Measurements from ENCODE around the gene NTM.

Gene NTM

GRCh38 chr11:132251061-132251460, 880.6 kb downstream of the NTM start:
- no peaks in the 10 kb centered on the region for H4K20me1 ChIP-seq (ENCODE audit: insufficient read depth, low read length)
- no peak overlapping the region for H3K4me2 ChIP-seq (ENCODE audit: low read length)
- H3K9me2 ChIP-seq (ENCODE audit: low read depth, low read length), result no peaks in the 10 kb centered on the region
- TF ChIP-seq EZH2 (IDR thresholded peaks at IDR 0.05; ENCODE audit: borderline replicate concordance, low read length) (no peak), CTCF (IDR thresholded peaks at IDR 0.05; ENCODE audit: low read length) (no peak)
- H3K27me3 ChIP-seq (ENCODE audit: insufficient read depth, low read length), result no peaks in the 10 kb centered on the region
- no peak overlapping the region for H3K4me3 ChIP-seq (ENCODE audit: low read depth, low read length, poor library complexity, severe bottlenecking)
- H3K9ac ChIP-seq (ENCODE audit: low read length), result no peak overlapping the region
- no peaks in the 10 kb centered on the region for H3K9me3 ChIP-seq (ENCODE audit: low read length)
- H2AFZ ChIP-seq (ENCODE audit: low read length), result no peak overlapping the region
- no peak overlapping the region for H3K27ac ChIP-seq (ENCODE audit: low read depth, low read length, poor library complexity, severe bottlenecking)
- no peaks in the 10 kb centered on the region for H3K79me2 ChIP-seq (ENCODE audit: insufficient read depth, low read length)
- no peaks in the 10 kb centered on the region for H3K36me3 ChIP-seq (ENCODE audit: insufficient read depth, low read length)
- H3F3A ChIP-seq (ENCODE audit: insufficient read depth, low read length), result no peaks in the 10 kb centered on the region
- H3K4me1 ChIP-seq (ENCODE audit: insufficient read depth, low read length, severe bottlenecking), result no peaks in the 10 kb centered on the region

- no peak overlapping the region for H2AFZ ChIP-seq (ENCODE audit: low read length)
- no peak overlapping the region for H3K27ac ChIP-seq (ENCODE audit: low read depth, low read length, poor library complexity, severe bottlenecking)
- H3K36me3 ChIP-seq (ENCODE audit: insufficient read depth, low read length), result no peaks in the 10 kb centered on the region
- no peaks in the 10 kb centered on the region for H3K79me2 ChIP-seq (ENCODE audit: insufficient read depth, low read length)
- TF ChIP-seq EZH2 (IDR thresholded peaks at IDR 0.05; ENCODE audit: borderline replicate concordance, low read length), result no peak
- no peak for TF ChIP-seq CTCF (IDR thresholded peaks at IDR 0.05; ENCODE audit: low read length)
- no peak overlapping the region for H3K4me2 ChIP-seq (ENCODE audit: low read length)
- no peaks in the 10 kb centered on the region for H3K9me2 ChIP-seq (ENCODE audit: low read depth, low read length)
- no peaks in the 10 kb centered on the region for H3K27me3 ChIP-seq (ENCODE audit: insufficient read depth, low read length)
- no peaks in the 10 kb centered on the region for H3K9me3 ChIP-seq (ENCODE audit: low read length)
- H3K9ac ChIP-seq (ENCODE audit: low read length), result no peak overlapping the region
- H3K4me1 ChIP-seq (ENCODE audit: insufficient read depth, low read length, severe bottlenecking), result no peaks in the 10 kb centered on the region
- H3F3A ChIP-seq (ENCODE audit: insufficient read depth, low read length), result no peaks in the 10 kb centered on the region
- H3K4me3 ChIP-seq (ENCODE audit: low read depth, low read length, poor library complexity, severe bottlenecking), result no peak overlapping the region
- H4K20me1 ChIP-seq (ENCODE audit: insufficient read depth, low read length), result no peaks in the 10 kb centered on the region
Measured at GRCh38 chr11:132253469-132254264, 883.3 kb downstream of the NTM start.

GRCh38 chr11:132254906-132255305, 884.5 kb downstream of the NTM start:
- H3K4me3 ChIP-seq (ENCODE audit: low read depth, low read length, poor library complexity, severe bottlenecking), result no peak overlapping the region
- H3K36me3 ChIP-seq (ENCODE audit: insufficient read depth, low read length), result no peaks in the 10 kb centered on the region
- no peaks in the 10 kb centered on the region for H3K27me3 ChIP-seq (ENCODE audit: insufficient read depth, low read length)
- H4K20me1 ChIP-seq (ENCODE audit: insufficient read depth, low read length), result no peaks in the 10 kb centered on the region
- no peak overlapping the region for H3K4me2 ChIP-seq (ENCODE audit: low read length)
- TF ChIP-seq CTCF (IDR thresholded peaks at IDR 0.05; ENCODE audit: low read length) (no peak), EZH2 (IDR thresholded peaks at IDR 0.05; ENCODE audit: borderline replicate concordance, low read length) (no peak)
- H3K27ac ChIP-seq (ENCODE audit: low read depth, low read length, poor library complexity, severe bottlenecking), result no peak overlapping the region
- H3K79me2 ChIP-seq (ENCODE audit: insufficient read depth, low read length), result no peaks in the 10 kb centered on the region
- H3K4me1 ChIP-seq (ENCODE audit: insufficient read depth, low read length, severe bottlenecking), result no peaks in the 10 kb centered on the region
- H3K9me3 ChIP-seq (ENCODE audit: low read length), result no peaks in the 10 kb centered on the region
- no peaks in the 10 kb centered on the region for H3F3A ChIP-seq (ENCODE audit: insufficient read depth, low read length)
- H3K9me2 ChIP-seq (ENCODE audit: low read depth, low read length), result no peaks in the 10 kb centered on the region
- H3K9ac ChIP-seq (ENCODE audit: low read length), result no peak overlapping the region
- no peak overlapping the region for H2AFZ ChIP-seq (ENCODE audit: low read length)

All from OCI-LY1 (cell line).